Activated naive CD4-positive, alpha-beta T cell treated with anti-CD3 and anti-CD28 coated beads for 36 hours (primary cell): ENCODE measurements around the gene DNAJC4. TPM values are rescaled to one million over a fixed set of nuclear protein-coding genes. Genes with fewer than 3 reads are reported as not detected.

Experiments used
- CTCF ChIA-PET: fragments of 350-600 bp; sonication (Branson Sonifier 250); formaldehyde crosslinking; loops from one replicate; lab custom pipeline; 2021; ENCODE audit warnings: antibody characterized with exemption; lab: Charles Lee
- DNase-seq: peaks from one replicate; pipeline ENCODE4 v3.0.0-alpha.2; 2020
- H3K27ac Mint-ChIP-seq: one replicate; pipeline ENCODE4 v1.8.0; 2021; ENCODE audit warnings: mild to moderate bottlenecking, mixed read lengths
- H3K27me3 Mint-ChIP-seq: one replicate; pipeline ENCODE4 v1.8.0; 2021; ENCODE audit warnings: low read depth, mixed read lengths
- H3K36me3 Mint-ChIP-seq: one replicate; pipeline ENCODE4 v1.8.0; 2021; ENCODE audit warnings: low read depth, mixed read lengths
- H3K4me1 Mint-ChIP-seq: one replicate; pipeline ENCODE4 v1.8.0; 2021; ENCODE audit warnings: low read depth, mixed read lengths
- H3K4me3 Mint-ChIP-seq: one replicate; pipeline ENCODE4 v1.8.0; 2021; ENCODE audit warnings: mild to moderate bottlenecking, moderate library complexity, mixed read lengths
- H3K9me3 Mint-ChIP-seq: one replicate; pipeline ENCODE4 v1.8.0; 2021; ENCODE audit warnings: mixed read lengths
- intact Hi-C: fragments of 100-400 bp; cut with micrococcal nuclease; formaldehyde crosslinking; loops from one replicate; pipeline ENCODE4 v1.15.1; 2023
- total RNA-seq, 2 experiments: library from RNA; stranded (reverse); gene quantifications; one replicate each; pipeline ENCODE4 v1.2.3, GENCODE V29; 2021

DNAJC4 gene, protein sequence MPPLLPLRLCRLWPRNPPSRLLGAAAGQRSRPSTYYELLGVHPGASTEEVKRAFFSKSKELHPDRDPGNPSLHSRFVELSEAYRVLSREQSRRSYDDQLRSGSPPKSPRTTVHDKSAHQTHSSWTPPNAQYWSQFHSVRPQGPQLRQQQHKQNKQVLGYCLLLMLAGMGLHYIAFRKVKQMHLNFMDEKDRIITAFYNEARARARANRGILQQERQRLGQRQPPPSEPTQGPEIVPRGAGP
- total RNA-seq = 10 to 100 TPM; 16.9 to 19.3 TPM

DNA sequence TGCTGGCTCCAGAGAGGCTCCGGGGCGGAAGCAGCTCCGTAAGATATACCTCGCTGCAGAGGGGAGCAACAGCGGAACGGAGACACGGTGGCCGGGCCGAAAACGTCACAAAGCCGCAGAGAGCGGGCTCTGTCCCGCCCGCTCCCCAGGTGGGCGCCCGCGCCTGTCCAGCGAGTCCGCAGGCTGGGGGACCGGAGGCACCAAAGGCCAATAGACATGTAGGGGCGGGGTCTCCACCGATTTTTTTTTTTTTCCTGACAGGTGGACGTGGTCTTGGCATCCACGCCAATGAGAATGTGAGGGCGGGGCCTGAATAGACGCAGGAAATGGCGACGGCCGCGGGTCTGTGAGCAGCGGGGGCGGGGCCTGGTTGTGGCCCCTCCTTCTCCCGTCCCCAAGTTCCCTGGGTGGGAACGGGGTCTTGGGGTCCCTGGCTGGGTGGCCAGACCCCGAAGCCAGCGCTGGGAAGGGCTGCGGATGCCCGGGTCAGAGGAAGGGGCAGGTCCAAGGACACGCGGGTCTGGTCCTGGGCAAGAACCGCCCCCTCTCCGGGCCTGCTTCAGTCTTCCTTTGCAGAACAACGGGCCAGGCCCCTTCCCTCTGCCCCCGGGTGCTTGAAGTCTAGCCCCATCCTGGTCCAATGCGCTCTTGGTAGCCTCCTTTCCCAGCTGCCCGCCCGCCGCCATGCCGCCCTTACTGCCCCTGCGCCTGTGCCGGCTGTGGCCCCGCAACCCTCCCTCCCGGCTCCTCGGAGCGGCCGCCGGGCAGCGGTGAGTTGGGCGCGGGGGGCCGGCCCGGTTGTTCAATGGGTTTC lies at the start of gene DNAJC4:
DNAJC4 (plus strand) TSS at position 378 of the 814 bp plus-strand sequence; CDS start at position 685, 307 bp downstream.
- DNase-seq = peak; percentile 94
- Mint-ChIP-seq H3K27me3 (no peaks in the 10 kb centered on the region), H3K36me3 (peaks cover 2% of the 10 kb centered on the region), H3K9me3 (no peaks in the 10 kb centered on the region), H3K27ac (peak within 1 kb of the TSS; percentile 75), H3K4me1 (peaks cover 43% of the 10 kb centered on the region), H3K4me3 (peak within 1 kb of the TSS; percentile 78)
- intact Hi-C loops = loop anchor here (1.0 to 2.0 kb wide), 5 partner anchors 11 to 75 kb away; partner anchors contain the start of genes ESRRA, FKBP2 and PPP1R14B
- CTCF ChIA-PET = no interaction called here

DNA sequence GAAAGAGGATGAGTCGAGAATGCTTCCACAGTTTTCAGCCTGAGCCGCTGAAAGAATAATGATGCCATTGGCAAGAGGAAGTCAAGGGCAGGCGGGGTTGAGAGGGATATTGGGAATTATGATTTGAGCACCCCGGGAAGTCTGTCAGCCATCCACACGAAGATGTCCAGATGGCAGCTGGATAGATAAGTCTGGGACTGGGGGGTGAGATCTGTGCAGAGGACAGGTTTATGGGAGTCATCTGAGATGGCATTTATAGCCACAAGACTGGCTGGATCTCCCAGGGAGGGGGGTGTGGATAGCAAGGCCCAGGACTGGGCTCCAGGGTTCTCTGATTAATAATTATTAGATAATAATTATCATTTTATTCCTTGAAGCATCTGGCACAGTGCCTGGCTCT lies 49.5 kb upstream of the DNAJC4 start:
- intact Hi-C loops = no loop called here
- peaks cover 54% of the 10 kb centered on the region for H3K4me1 Mint-ChIP-seq
- CTCF ChIA-PET = interaction anchor here (0.6 to 2.2 kb wide), 5 partner anchors 15 to 120 kb away, joined by 3 to 8 read pairs (median 4); partner anchors contain the start of gene FERMT3

DNA sequence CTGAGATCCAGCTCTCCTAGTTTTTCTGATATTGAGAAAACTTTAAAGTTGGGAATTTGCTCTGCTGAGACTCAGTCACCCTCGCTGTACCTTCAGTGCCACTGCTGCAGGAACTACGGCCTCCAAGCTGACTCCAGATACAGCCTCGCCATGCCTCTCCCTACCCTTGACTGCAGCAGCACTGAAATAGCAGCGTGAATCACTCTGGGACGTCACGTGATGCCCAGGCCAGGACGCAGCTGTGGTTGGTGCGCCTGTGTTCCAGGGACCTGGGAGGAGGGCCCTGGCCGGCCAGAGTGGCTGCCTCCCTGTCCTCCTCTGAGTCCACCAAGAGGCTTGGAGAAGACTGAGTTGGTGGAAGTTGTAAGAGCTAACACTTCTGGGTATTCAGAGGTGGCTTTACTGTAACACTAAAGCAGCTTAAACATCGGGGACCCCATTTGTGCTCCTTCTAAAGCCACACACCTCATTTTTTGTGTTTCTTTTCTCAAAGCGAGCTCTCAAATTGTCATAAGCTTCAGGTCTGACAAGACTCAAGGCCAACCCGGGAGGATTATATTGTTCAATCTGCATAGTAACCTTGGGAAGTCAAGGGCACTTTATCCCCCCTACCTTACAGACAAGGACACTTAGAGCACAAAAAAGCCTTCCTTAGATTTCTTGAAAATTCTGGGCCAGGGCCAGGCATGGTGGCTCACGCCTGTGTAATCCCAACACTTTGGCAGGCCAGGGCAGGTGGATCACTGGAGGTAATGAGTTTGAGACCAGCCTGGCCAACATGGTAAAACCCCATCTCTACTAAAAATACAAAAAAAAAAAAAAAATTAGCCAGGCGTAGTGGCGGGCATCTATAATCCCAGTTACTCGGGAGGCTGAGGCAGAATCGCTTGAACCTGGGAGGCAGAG lies 48.6 kb upstream of the DNAJC4 start:
- Mint-ChIP-seq H3K27me3 (no peaks in the 10 kb centered on the region), H3K36me3 (peaks cover 4% of the 10 kb centered on the region), H3K27ac (no peak overlapping the region), H3K4me1 (peaks cover 51% of the 10 kb centered on the region), H3K4me3 (peak overlapping the region; percentile 43), H3K9me3 (no peaks in the 10 kb centered on the region)
- CTCF ChIA-PET = interaction anchor here (0.6 to 2.2 kb wide), 7 partner anchors 11 to 119 kb away, joined by 3 to 8 read pairs (median 3); partner anchors contain the start of gene FERMT3
- intact Hi-C loops = no loop called here
- DNase-seq = peak; percentile 76

More for the DNA sequence above, 49.5 kb upstream of the DNAJC4 start:
- no peak overlapping the region for H3K4me3 Mint-ChIP-seq
- no peak overlapping the region for H3K27ac Mint-ChIP-seq
- H3K36me3 Mint-ChIP-seq = peaks cover 2% of the 10 kb centered on the region
- no peaks in the 10 kb centered on the region for H3K9me3 Mint-ChIP-seq
- no peak for DNase-seq
- no peaks in the 10 kb centered on the region for H3K27me3 Mint-ChIP-seq

DNA sequence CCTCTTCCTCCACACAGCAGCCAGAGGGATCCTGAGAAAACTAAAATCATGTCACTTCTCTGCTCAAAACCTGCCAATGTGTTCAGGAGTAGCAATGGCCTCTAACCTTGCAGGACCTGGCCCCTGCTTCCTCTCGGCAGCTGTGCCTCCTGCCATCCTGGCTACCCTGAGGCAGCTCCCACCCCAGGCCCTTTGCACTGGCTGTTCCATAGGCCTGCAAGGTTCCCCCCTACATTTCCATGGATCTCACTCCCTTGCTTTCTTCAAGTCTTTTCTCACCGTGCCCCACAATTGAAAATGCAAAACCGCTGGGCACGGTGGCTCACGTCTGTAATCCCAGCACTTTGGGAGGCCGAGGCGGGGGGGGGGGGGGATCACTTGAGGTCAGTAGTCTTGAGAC lies 46.5 kb upstream of the DNAJC4 start:
- no peak overlapping the region for H3K27ac Mint-ChIP-seq
- H3K27me3 Mint-ChIP-seq = no peaks in the 10 kb centered on the region
- CTCF ChIA-PET = interaction anchor here (4.7 kb wide), 1 partner anchor 21 kb away, joined by 25 read pairs; no protein-coding TSS in a partner anchor
- no peaks in the 10 kb centered on the region for H3K9me3 Mint-ChIP-seq
- peaks cover 6% of the 10 kb centered on the region for H3K36me3 Mint-ChIP-seq
- H3K4me3 Mint-ChIP-seq = peak overlapping the region; percentile 51
- no peak for DNase-seq
- intact Hi-C loops = no loop called here
- H3K4me1 Mint-ChIP-seq = peaks cover 43% of the 10 kb centered on the region

DNA sequence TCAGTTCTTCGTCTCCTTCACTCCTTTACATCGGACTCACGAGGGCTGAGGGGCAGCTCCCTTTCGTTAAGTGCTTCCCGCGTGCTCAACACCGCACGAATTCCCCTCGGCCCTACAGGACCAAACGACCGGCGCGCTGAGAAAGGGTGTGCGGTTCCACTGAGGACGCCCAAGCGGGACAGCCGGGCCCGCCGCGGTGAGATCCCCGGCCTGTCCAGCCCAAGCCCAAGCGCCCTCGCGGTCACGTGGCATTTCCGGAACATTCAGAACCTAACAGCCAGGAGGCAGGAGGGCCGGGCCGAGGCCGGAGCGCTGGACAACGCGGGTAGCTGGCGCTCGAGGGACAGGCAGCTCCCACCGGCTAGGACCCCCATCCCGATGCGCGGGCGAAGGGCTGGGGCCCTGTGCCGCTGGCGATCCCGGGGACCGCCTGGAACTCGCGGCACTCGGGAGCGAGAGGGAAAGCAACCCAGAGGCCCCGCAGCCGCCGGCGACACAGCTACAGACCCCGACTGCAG lies 45.1 kb upstream of the DNAJC4 start:
- Mint-ChIP-seq H3K27me3 (no peaks in the 10 kb centered on the region), H3K36me3 (peaks cover 9% of the 10 kb centered on the region)
- peak; percentile 35 for DNase-seq

DNA sequence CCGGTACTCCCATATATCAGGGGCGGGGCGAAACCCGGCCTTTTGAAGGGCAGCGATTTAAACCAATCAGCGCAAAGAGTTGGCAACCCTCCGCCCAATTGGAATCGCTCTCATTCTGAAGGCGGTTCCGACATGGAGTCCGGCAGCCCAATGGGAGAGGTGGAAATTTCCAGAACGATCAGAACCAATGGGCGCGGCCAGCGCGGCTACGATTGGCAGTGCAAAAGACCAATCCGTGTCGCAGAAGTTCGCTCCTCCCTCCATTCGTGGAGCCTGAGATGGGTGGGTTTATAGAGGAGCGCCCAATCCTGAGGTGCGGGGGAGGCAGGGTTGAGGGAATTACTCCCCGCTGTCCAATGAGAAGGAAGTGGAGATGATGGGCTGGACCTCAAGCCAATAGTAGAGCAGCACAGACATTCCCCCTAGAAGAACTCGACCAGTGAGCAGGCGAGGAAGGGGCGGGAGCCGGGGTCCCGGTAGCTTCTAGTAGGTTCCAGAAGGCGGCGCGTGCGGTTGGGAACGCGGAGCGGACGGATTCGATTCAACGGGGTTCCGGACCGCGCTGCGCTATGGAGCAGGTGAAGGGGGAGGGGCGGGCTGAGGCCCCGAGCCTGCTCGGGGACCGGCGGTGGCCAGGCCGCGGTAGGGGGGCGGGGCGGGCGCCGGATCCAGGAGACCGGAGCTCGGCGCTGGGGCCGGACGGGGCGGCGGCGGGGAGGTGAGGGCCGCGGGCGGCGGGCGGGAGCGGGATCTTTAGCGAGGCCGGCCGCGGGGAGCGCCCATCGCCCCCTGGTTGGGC lies 44.5 kb upstream of the DNAJC4 start, which contains the start of gene STIP1:
STIP1 (plus strand) TSS at position 479 of the 799 bp plus-strand sequence; CDS start at position 570, 91 bp downstream.
- CTCF ChIA-PET = interaction anchor here (1.0 to 4.7 kb wide), 4 partner anchors 19 to 118 kb away, joined by 3 to 25 read pairs (median 4); partner anchors contain the start of gene FERMT3
- Mint-ChIP-seq H3K9me3 (no peaks in the 10 kb centered on the region), H3K27me3 (no peaks in the 10 kb centered on the region), H3K36me3 (peaks cover 12% of the 10 kb centered on the region), H3K27ac (peak within 1 kb of the TSS; percentile 94), H3K4me1 (peaks cover 53% of the 10 kb centered on the region), H3K4me3 (no peak within 1 kb of the TSS)
- intact Hi-C loops = loop anchor here (1.0 to 5.0 kb wide), 11 partner anchors 19 to 591 kb away; partner anchors contain the start of genes COX8A, ESRRA, FKBP2 and MACROD1
- peak; percentile 99 for DNase-seq

More for the DNA sequence above, 45.1 kb upstream of the DNAJC4 start:
- intact Hi-C loops = loop anchor here (1.0 to 5.0 kb wide), 8 partner anchors 22 to 592 kb away; partner anchors contain the start of genes COX8A, FKBP2, NUDT22 and PPP1R14B
- CTCF ChIA-PET = interaction anchor here (0.6 to 4.7 kb wide), 6 partner anchors 9 to 211 kb away, joined by 3 to 25 read pairs (median 4); partner anchors contain the start of genes COX8A and FERMT3
- Mint-ChIP-seq H3K27ac (peak overlapping the region; percentile 94), H3K4me1 (peaks cover 50% of the 10 kb centered on the region), H3K9me3 (no peaks in the 10 kb centered on the region), H3K4me3 (no peak overlapping the region)

DNA sequence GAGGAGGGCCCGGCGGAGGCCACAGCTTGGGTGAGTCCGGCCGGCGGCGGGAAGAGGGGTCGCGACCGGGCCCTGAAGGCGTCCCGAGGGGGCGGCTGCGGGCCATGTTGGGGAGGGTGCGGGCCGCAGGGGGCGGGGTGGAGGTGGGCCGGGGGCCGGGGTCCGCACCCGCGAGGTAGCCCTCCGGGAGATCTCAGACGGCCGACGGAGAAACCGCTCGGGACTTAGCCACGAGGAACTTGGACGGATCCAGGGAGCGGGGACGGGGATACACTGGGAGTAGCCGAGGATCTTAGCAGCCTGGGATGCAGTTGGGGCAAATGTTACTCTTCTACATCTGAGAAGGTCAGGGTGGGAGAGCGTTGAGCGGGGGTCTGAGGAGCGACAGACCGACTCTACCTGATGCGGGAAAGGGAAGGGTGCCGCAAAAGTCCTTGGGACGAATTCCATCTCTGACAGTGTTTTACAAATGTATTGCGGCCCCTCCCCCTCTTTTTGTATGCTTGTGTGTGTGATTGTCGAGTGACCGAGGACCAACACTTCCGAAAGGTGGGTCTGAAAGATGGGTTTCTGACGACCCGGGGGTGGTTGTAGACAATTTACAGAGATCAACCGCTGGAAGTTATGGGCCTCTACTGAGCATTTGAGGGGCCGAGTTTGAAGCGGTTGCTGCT lies 43.7 kb upstream of the DNAJC4 start:
- H3K4me1 Mint-ChIP-seq = peaks cover 53% of the 10 kb centered on the region
- no peaks in the 10 kb centered on the region for H3K9me3 Mint-ChIP-seq
- no peak overlapping the region for H3K4me3 Mint-ChIP-seq
- H3K27ac Mint-ChIP-seq = no peak overlapping the region
- peak; percentile 60 for DNase-seq
- intact Hi-C loops = loop anchor here (1.0 to 5.0 kb wide), 5 partner anchors 20 to 591 kb away; partner anchors contain the start of genes ESRRA, MACROD1, MARK2 and RPS6KA4
- H3K27me3 Mint-ChIP-seq = no peaks in the 10 kb centered on the region
- CTCF ChIA-PET = interaction anchor here (0.7 to 4.7 kb wide), 5 partner anchors 9 to 21 kb away, joined by 3 to 25 read pairs (median 5); partner anchors contain the start of gene FERMT3
- peaks cover 12% of the 10 kb centered on the region for H3K36me3 Mint-ChIP-seq

DNA sequence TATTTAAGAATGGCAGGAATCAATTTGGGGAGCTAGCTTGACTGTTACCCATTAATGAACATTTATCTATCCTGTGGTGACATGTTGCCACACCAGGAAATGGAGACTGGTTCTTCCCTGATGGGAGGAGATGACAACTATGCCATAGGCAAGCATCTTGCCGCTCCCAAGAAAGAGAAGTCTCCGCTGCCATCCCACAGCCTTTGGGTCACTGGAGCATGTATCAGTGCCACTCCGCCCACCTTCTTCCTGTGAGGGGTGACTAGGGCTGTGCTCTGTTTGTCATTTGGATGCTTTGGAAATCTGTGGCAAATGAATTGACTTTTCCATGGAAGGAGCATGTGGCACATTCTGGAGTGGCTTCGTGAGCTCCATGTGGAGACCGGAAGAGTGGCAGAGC lies 37.9 kb upstream of the DNAJC4 start:
- Mint-ChIP-seq H3K4me3 (no peak overlapping the region), H3K27ac (no peak overlapping the region), H3K9me3 (no peaks in the 10 kb centered on the region), H3K4me1 (peaks cover 39% of the 10 kb centered on the region), H3K27me3 (no peaks in the 10 kb centered on the region), H3K36me3 (peaks cover 45% of the 10 kb centered on the region)
- CTCF ChIA-PET = interaction anchor here (1.5 to 3.6 kb wide), 2 partner anchors 12 to 44 kb away, joined by 3 to 19 read pairs; no protein-coding TSS in a partner anchor
- intact Hi-C loops = no loop called here
- DNase-seq = no peak

DNA sequence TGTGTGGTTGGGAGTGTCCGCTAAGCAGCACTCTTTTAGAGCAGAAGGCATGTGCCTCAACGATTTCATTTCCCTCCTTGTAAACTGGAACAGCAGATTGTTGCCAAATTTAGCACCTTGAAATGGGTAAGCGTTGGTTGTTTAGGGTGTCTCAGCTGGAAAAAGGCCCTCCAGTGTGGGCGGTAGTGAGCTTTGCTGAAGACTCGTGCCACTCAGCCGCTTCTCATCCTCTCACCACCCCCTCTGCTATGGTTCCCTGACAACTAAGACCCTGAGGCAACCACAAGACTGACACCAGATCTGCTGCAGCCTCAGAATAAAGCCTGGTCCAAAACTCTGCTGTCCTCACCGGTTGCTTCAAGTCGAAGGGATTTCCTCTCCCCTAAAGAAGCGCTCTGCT lies 33.7 kb upstream of the DNAJC4 start:
- Mint-ChIP-seq H3K27ac (no peak overlapping the region), H3K27me3 (no peaks in the 10 kb centered on the region), H3K9me3 (no peaks in the 10 kb centered on the region), H3K36me3 (peaks cover 58% of the 10 kb centered on the region), H3K4me3 (no peak overlapping the region), H3K4me1 (peaks cover 14% of the 10 kb centered on the region)
- CTCF ChIA-PET = interaction anchor here (0.6 kb wide), 2 partner anchors 8 to 796 kb away, joined by 4 read pairs; no protein-coding TSS in a partner anchor
- intact Hi-C loops = no loop called here
- no peak for DNase-seq

DNA sequence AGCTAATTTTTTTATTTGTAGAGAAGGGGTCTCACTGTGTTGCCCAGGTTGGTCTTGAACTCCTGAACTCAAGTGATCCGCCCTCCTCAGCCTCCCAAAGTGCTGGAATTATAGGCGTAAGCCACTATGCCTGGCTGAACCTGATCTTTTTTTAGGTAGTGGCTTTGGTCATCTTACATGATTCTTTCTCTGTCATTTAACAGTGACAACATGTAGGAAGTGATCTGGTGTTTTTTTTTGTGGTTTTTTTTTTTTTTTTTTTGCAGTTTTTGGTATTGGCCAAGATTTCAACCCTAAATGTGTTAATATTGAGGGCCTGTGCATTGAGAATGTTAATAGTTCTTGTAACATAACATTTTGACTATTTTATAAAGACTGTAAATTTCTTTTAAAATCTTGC lies 31.8 kb upstream of the DNAJC4 start:
- H3K36me3 Mint-ChIP-seq = peaks cover 59% of the 10 kb centered on the region
- H3K27ac Mint-ChIP-seq = no peak overlapping the region

More for the DNA sequence above, 31.8 kb upstream of the DNAJC4 start:
- no peak for DNase-seq
- Mint-ChIP-seq H3K4me3 (no peak overlapping the region), H3K4me1 (peaks cover 12% of the 10 kb centered on the region), H3K9me3 (no peaks in the 10 kb centered on the region), H3K27me3 (no peaks in the 10 kb centered on the region)
- intact Hi-C loops = no loop called here
- CTCF ChIA-PET = interaction anchor here (1.7 kb wide), 1 partner anchor 9 kb away, joined by 4 read pairs; no protein-coding TSS in a partner anchor
